ENCODE data around the gene PPP2R1B. TPM values are rescaled to one million over a fixed set of nuclear protein-coding genes. Genes with fewer than 3 reads are reported as not detected.

Gene PPP2R1B
- total and polyA plus RNA-seq, 12 donors = 5.8 to 16.8 (median 10.7) TPM

DNA sequence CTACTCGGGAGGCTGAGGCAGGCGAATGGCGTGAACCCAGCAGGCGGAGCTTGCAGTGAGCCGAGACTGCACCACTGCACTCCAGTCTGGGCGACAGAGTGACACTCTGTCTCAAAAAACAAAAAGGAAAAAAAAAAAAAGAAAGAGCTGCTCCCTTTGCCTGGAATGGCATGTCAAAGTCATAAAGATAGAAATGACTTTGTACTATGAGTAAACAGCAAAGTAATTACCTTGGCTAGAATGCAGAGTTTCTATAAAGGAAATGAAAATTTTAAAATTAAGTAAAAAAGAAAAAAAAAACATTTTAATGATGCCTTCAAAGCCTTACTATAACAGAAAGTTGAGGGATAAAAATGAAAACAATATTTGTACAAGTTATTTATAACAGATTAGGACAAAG, 10.1 kb downstream of the PPP2R1B start:
- TF ChIP-seq, protein P1, sequence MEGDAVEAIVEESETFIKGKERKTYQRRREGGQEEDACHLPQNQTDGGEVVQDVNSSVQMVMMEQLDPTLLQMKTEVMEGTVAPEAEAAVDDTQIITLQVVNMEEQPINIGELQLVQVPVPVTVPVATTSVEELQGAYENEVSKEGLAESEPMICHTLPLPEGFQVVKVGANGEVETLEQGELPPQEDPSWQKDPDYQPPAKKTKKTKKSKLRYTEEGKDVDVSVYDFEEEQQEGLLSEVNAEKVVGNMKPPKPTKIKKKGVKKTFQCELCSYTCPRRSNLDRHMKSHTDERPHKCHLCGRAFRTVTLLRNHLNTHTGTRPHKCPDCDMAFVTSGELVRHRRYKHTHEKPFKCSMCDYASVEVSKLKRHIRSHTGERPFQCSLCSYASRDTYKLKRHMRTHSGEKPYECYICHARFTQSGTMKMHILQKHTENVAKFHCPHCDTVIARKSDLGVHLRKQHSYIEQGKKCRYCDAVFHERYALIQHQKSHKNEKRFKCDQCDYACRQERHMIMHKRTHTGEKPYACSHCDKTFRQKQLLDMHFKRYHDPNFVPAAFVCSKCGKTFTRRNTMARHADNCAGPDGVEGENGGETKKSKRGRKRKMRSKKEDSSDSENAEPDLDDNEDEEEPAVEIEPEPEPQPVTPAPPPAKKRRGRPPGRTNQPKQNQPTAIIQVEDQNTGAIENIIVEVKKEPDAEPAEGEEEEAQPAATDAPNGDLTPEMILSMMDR (IDR thresholded peaks at IDR 0.05) = no peak
- Histone ChIP-seq H3K9me3 (no peaks in the 10 kb centered on the region), H3K4me3 (no peak overlapping the region), H3K27me3 (no peaks in the 10 kb centered on the region), H3K36me3 (peaks cover 0 to 100% (median 74%) of the 10 kb centered on the region in 9 donors), H3K4me1 (peaks cover 0 to 30% (median 22%) of the 10 kb centered on the region in 9 donors), H3K27ac (no peak overlapping the region)
- intact Hi-C loops (cut with DNase I) = loop anchor here in 1 of 10 donors (2.0 kb wide), 1 partner anchor 13 kb away; no protein-coding TSS in a partner anchor
- ATAC-seq (no peak), DNase-seq (no peak)
- WGBS, 2 donors = 97 to 98% methylated on average over 6 of the region's 6 CpGs

DNA sequence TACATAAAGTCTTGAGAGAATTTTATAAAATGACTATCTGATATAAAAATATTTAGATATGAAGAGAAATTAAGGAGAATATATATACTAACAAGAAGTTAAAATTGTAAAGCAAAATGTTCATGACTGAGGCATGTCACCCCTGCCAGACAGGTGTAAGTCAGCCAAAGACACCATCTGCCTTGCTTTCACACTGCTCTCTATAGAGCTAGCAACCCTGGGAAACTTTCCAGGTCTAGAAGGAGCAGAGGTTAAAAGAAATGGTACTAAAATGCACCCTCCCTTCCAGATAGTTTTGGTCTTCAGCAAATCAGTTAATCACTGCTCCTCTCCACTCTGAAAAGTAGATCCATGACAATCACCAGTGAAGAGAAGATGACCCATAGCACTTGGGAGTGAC, 16.5 kb downstream of the PPP2R1B start:
- H3K4me1 ChIP-seq = peaks cover 0 to 13% (median 7%) of the 10 kb centered on the region in 9 donors
- H3K36me3 ChIP-seq = peaks cover 0 to 100% (median 74%) of the 10 kb centered on the region in 9 donors
- no peaks in the 10 kb centered on the region for H3K9me3 ChIP-seq
- H3K27ac ChIP-seq = no peak overlapping the region
- ATAC-seq (no peak), DNase-seq (no peak)
- H3K27me3 ChIP-seq = no peaks in the 10 kb centered on the region
- TF ChIP-seq, protein P1 (IDR thresholded peaks at IDR 0.05) = no peak
- intact Hi-C loops (cut with DNase I) = no loop called here
- H3K4me3 ChIP-seq = no peak overlapping the region

DNA sequence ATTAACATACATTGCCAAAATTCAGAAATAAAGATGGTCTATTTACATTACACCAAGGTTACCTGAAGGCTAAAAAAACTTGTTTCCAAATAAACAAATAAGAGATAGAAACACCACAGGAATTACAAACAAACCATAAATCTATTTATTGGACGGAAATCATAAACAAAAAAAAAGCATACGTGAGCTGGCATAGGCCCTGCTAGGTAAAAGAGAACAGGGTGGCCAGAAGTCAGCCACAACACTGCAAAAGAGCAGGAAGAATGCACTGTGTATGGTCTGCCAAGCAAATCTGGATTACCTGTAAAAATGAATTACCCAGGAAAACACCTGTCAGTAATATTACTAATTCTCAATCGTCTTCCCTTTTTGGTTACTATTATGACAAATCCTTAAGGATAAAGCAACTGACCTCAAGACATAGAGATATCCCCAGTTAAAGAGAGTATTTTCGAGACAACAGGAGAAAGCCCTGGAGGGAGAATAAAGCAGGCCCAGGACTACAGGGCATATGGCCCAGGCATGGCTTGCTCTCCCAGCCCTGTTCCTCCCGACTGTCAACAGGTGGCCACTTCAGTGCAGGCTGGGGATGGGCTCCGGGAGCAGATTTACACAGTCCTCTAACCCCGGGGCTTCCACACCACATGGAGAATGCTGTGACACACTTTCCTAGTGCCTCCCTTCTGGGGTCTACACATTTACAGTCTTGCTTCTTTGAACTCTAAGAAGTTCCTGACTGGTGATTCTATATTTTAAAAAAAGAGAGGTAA, 18.0 kb downstream of the PPP2R1B start:
- Histone ChIP-seq H3K27me3 (no peaks in the 10 kb centered on the region), H3K4me3 (no peak overlapping the region), H3K9me3 (no peaks in the 10 kb centered on the region), H3K27ac (no peak overlapping the region), H3K4me1 (peaks cover 0 to 13% (median 7%) of the 10 kb centered on the region in 9 donors), H3K36me3 (peaks cover 0 to 100% (median 61%) of the 10 kb centered on the region in 9 donors)
- TF ChIP-seq, protein P1 (IDR thresholded peaks at IDR 0.05) = no peak
- WGBS, 2 donors = 83 to 87% methylated on average over 7 of the region's 7 CpGs
- ATAC-seq = peak in 3 of 8 donors; percentile 29 to 48 (median 38)
- intact Hi-C loops (cut with DNase I) = no loop called here
- no peak for DNase-seq

DNA sequence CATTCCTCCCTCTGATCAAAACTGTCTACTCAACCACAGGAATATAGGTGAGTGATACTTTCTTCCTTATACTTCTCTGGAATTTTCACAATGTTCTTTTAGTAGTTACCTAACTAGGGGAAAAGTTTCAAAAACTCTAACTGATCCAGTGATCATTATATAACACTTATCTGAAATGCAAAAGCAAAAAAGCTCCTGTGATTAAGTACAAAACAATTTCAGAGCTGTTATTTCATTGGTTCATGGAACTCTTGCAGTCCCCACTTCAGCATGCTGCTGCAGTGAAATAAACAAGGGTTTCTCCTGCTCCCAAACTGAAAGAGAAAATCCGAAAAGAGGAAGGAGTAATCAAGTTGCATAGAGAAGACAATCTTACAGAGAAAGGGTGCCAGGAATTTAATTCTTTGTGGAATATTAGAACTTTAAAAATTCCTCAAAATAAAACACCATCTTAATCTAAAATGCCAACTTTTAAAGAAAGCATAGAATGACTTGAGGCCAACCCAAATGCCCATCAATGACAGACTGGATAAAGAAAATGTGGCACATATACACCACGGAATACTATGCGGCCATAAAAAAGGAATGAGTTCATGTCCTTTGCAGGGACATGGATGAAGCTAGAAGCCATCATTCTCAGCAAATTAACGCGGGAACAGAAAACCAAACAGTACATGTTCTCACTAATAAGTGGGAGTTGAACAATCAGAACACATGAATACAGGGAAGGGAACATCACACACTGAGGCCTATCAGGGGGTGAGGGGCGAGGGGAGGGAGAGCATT, 20.3 kb downstream of the PPP2R1B start:
- Histone ChIP-seq H3K27ac (no peak overlapping the region), H3K27me3 (no peaks in the 10 kb centered on the region), H3K4me3 (no peak overlapping the region), H3K4me1 (peaks cover 0 to 13% (median 7%) of the 10 kb centered on the region in 9 donors), H3K9me3 (no peaks in the 10 kb centered on the region), H3K36me3 (peaks cover 0 to 100% (median 52%) of the 10 kb centered on the region in 9 donors)
- ATAC-seq (no peak), DNase-seq (no peak)
- intact Hi-C loops (cut with DNase I) = no loop called here
- TF ChIP-seq, protein P1 (IDR thresholded peaks at IDR 0.05) = no peak
- WGBS, 2 donors = 85 to 95% methylated on average over 6 of the region's 6 CpGs
